Activated T-helper 1 cell treated with Interleukin-2 at 50 U/mL for 16 hours (primary cell): Measurements from ENCODE around the gene MAX.
"Not testable (repeated sequence)": the region's sequence is repeated elsewhere in the genome, so short reads cannot be mapped to it uniquely, and the experiment has no call there.

ENCODE experiments used
- DNase-seq: peaks from one replicate; pipeline ENCODE4 v3.0.0-alpha.2; 2020; ENCODE audit warnings: low read depth

MAX gene

DNA sequence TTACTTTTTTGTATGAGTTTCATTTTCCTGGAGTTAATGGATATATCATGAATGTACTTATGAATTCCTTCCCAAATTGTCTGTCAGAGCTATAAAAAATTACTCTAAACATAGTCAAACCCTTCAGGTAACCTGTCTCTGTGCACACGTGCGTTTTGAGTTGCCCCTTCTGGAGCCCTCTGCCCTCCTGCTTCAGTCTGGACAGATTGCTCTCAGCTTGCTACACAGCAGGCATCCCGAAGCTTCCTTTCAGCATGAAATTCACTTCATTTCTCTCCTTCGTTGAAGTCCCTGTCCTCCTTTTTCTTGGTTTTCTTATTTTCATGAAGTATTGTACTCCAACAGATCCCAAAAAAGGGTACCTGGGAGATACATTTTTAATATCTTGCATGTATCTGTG, 68.3 kb downstream of the MAX start:
- no peak for DNase-seq

DNA sequence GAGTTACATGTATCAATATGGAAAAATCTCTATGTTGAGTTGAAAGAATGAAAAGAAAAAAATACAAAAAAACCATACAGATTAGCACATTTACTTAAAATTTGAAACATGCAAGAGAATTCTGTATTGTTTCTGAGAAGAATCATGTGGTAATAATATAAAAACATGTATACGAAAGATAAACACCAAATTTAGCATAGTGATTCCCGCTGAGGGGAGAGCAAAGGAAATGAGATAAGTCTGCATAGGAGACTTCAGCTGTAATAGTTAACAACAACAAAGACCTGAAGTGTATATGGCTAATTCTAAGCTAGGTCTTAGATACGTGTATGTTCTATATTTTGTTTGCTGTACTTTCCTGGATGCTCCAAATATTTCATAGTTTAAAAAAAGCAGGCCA, 69.1 kb downstream of the MAX start:
- no peak for DNase-seq

DNA sequence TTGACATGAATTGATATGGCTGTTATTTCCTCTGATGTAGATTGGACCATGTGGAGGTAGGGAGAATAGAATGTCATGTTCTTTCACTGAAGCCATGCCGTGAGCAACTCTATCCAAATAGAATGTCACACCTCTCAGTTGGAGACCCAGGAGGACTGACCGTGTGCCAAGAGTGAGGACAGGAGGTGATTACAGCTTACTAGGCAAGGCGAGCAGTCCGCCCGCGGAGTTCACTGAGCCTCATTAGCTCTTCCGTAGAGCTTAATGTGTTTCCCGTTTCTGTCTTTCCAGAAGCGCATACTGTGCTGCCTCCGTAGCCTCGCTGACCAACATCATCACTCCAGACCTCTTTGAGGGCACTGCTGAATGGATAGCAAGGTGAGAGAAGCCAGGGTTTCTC, 70.0 kb downstream of the MAX start:
- no peak for DNase-seq

DNA sequence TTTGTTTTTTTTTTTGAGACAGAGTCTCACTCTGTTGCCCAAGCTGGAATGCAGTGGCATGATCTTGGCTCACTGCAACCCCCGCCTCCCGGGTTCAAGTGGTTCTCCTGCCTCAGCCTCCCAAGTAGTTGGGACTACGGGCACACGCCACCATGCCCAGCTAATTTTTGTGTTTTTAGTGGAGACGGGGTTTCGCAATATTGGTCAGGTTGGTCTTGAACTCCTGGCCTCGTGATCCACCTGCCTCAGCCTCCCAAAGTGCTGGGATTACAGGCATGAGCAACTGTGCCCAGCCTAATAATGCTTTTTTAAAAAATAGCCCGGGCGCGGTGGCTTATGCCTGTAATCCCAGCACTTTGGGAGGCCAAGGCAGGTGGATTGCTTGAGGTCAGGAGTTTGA, 71.0 kb downstream of the MAX start:
- not testable (repeated sequence) for DNase-seq

DNA sequence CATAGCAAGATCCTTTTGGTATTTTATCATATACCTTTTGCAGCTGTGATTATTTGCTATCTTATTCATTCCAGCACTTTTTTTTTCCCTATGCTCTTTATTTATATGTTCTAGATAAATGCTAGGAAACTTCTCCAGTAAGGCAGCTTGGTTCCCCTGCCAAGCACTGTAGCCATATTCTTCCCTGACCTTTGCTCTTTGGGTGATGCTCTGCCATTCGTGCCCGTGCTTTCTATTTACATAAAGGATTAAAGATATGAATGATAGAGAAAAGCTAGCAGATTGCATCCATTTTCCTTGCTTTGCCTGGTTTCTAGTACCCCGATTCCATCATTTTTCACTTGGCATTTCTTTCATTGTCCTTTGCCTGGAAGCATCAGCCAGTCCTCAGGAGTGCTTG, 73.4 kb downstream of the MAX start:
- DNase-seq: no peak

DNA sequence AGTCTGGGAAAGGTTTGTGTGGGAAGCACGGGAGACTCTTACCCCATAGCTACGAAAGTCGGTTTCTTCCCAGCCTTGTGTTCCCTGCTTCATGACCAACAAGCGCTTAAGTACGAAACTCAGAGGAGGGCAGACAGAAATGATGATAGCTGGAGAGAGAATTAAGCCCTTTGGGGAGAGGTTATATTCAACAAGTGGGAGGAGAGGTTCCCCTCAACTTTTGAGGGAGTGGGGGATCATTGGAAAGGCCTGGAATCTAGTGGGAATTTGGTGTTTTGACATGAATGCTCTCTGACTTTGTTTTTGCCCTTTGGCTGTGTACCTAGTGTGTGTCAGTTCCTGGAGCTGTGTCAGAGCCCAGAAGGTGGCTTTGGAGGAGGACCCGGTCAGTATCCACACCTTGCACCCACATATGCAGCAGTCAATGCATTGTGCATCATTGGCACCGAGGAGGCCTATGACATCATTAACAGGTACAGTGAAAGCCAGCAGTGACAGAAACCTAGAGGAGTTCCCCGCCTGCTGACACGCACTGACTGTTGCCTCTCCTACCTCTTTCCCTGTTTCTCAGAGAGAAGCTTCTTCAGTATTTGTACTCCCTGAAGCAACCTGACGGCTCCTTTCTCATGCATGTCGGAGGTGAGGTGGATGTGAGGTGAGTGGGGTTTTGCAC, 75.1 kb downstream of the MAX start:
- DNase-seq: no peak

DNA sequence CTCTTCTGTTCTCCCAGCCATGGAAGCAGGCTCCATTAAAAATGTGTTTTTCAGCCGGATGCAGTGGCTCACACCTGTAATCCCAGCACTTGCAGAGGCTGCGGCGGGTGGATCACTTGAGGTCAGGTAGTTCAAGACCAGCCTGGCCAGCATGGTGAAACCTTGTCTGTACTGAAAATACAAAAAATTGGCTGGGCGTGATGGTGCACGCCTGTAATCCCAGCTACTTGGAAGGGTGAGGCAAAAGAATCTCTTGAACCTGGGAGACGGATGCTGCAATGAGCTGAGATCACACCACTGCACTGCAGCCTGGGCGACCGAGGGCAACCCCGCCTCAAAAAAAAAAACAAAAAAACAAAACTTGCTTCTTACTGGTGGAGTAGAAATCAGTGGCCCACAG, 75.8 kb downstream of the MAX start:
- DNase-seq: no peak

DNA sequence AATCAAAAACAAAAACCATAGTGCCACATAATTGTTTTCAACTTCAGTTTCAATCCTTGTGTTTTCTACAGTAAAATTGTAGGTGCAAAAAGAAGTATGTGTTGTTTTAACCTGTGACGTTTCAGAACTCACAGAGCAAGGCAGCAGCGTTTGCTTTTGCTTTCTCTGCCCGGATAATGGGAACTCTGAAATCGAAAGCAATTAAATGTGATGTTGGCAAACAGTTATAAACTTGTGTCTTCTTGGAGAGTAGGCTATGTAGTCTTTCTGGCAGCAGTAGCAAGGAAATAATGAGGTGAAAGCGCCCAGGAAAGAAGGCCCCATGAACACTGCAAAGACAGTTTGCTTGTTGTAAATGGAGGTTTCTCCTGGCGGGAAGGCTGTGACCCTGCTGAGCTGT, 76.5 kb downstream of the MAX start:
- DNase-seq: no peak
